Inflammatory macrophage treated with lipopolysaccharide for 4 hours (primary cell): ENCODE results near the gene MAPK7.

Source experiments
- DNase-seq: peaks from one replicate; pipeline ENCODE4 v3.0.0-alpha.2; 2020

MAPK7 gene

DNA sequence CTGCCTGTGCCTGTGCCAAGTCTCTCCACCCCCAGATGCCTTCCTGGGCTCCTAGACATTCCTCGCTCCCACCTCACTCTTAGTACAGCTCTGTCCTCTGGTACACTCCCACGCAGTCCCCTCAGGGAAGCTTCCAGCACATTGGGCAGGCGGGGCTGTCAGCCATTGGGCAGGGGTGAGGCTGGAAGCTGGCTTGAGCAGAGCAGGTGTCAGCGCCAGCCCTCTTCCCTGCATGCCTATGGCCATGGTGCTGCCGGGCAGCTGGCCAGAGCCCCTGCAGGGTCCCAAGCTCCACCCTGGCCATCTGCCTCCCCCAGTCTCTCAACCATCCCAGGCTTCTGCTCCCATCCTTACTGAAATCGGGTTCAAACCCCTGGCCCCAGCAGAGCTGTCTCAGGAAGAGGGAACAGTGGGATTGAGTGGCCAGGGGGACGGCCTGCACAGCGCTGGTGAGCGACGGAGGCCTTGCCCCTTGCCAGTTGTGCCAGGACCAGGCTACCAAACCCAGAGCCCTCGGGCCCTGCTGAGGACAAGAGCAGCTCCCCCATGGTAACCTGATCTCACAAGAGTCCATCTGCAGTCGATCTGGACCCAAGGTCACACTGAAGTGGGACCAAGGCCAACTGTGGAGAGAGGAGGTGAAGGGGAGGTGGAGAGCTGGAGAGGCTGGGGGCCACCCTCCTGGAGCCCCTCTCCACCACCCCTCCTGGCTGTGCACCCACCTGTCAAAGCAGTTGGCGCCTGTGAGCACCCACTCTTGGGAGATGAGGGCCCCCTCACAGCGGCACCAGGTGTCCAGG, 13.4 kb upstream of the MAPK7 start:
- DNase-seq, result no peak

GRCh38 chr17:19365499-19365817, 12.8 kb upstream of the MAPK7 start:
- DNase-seq, result no peak

- DNase-seq, result no peak
These were observed 12.3 kb upstream of the MAPK7 start for GRCh38 chr17:19365833-19366636.

DNA sequence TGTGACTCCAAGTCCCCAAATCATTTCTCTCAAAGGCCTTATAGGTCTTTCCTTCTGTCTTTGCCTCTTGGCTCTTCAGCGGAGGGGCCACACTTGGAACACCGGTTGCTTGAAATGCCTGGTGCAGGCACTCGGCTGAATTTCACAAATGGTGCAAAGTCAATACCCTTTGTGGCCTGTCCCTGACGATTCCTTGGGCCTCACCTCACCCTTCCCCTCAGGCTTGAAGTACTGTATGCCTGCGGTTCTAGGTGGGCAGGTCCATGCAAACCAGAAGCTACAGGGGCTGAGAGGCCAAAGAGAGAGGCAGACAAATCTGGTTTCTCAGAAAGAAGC, 11.7 kb upstream of the MAPK7 start:
- no peak for DNase-seq

- DNase-seq, result peak; percentile 69
These were observed 10.1 kb upstream of the MAPK7 start for GRCh38 chr17:19368229-19368628.

GRCh38 chr17:19369107-19369778, 9.1 kb upstream of the MAPK7 start:
- no peak for DNase-seq

DNA sequence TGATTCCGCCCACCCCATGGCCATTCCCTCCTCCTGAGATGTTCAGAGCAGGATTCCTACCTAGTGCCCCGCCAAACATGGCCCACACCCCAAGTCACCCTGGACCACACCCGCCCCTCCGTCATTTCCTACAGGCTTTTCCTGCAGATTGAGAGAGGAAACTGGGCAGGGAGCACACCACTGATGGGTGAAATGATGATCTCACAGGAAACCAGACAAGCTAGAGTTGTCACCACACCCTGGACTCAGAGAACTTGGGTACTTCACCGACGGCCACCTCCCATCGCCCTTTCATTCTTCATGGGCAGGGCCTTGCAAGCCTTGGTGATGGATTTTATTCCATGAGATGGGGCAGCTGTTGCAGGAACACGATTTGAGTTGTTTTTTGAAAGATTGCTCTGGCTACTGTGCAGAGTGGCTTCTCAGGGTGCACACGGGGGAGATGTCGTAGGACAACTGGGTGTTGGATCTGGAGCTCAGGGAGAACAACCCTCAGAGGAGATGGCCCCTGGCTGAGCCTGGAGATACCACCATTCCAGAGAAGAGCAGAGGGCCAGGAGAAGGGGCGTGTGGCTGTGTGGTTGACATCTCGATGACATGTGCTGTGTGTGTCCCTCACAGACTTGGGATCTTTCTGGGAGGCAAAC, 8.3 kb upstream of the MAPK7 start:
- peak; percentile 91 for DNase-seq

GRCh38 chr17:19370493-19370960, 7.8 kb upstream of the MAPK7 start:
- peak; percentile 90 for DNase-seq

DNA sequence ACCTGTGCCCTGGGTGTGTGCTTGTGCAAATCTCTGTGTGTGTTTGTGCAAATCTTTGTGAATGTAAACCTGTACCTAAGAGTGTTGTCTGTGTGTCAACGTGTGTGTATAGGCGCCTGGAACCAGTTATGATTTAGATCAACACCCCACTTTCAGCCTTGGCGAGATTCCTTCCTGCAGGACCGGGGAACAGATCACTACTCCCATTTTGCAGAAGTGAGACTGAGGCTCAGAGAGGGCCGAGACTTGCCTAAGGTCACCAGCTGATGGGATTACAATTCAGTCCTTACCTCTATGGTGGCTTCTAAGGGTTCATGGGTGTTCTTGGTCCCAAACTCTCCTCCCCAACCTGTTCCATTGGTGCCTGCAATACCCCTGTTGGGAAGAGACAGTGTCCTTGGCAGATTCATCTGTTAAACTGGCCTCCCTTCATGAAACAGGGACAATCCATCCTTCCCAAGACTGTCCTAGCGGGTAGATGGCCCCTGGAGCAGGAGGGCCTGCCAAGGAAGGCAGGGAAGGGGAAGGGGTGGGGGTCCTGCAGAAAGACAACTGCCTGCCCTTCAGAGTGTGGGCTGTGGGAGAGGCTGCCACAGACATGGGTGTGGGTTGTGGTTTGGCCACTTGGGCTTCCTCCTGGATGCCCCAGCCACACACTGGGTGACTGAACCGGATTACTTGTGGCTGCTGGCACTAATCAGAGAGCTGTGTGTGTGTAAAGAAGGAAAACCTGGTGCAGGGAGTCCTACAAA, 6.9 kb upstream of the MAPK7 start:
- peak; percentile 45 for DNase-seq

GRCh38 chr17:19372011-19372370, 6.3 kb upstream of the MAPK7 start:
- DNase-seq, result no peak

DNA sequence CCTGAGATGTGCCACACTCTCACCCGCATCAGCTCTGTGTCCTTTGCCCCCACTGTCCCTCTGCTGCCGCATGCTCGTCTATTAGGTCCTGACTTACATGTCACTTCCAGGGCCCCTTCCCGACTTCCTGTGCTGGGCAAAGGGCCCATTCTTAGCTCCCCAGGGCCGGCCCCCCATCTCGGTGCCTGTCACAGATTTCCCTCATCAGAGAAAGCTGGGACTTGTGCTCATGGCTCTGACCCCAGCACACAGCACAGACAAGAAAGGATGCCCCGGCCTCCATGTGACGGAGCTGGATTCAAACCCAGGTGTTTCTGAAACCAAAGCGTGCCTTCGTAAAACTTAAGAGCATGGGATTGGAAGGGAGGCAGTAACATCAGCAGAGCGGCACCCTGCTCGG, 5.9 kb upstream of the MAPK7 start:
- DNase-seq, result no peak

DNA sequence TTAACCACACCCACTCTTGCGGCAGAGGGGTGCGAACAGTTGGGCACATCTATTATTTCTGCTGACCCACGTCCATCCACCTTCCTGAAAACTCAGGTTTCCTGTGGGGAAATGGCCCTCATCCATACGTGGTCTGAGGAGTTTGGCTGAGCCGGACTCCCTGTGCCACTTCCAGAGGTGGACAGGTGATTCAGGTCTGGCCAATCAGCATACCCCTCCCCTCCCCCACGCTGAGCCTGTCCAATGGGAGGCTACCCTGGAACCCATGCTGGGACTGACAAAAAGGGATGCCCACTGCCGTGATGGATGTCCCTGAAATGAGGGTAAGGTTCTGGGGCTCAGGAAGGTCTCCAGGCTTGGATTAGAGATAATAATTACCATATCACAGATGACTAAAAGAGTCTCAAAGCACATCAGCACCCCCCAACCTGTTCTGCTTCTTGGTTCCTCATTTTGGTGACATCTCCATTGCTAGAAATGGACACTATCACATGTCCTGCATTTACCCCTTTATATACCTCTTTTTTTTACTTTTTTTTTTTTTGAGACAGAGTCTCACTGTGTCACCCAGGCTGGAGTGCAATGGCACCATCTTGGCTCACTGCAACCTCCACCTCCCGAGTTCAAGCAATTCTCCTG, 5.3 kb upstream of the MAPK7 start:
- DNase-seq, result peak; percentile 44

GRCh38 chr17:19374136-19374535, 4.2 kb upstream of the MAPK7 start:
- DNase-seq, result no peak

GRCh38 chr17:19375732-19376131, 2.6 kb upstream of the MAPK7 start:
- no peak for DNase-seq

- no peak for DNase-seq
These were observed 1.5 kb upstream of the MAPK7 start for GRCh38 chr17:19376811-19377210.

DNA sequence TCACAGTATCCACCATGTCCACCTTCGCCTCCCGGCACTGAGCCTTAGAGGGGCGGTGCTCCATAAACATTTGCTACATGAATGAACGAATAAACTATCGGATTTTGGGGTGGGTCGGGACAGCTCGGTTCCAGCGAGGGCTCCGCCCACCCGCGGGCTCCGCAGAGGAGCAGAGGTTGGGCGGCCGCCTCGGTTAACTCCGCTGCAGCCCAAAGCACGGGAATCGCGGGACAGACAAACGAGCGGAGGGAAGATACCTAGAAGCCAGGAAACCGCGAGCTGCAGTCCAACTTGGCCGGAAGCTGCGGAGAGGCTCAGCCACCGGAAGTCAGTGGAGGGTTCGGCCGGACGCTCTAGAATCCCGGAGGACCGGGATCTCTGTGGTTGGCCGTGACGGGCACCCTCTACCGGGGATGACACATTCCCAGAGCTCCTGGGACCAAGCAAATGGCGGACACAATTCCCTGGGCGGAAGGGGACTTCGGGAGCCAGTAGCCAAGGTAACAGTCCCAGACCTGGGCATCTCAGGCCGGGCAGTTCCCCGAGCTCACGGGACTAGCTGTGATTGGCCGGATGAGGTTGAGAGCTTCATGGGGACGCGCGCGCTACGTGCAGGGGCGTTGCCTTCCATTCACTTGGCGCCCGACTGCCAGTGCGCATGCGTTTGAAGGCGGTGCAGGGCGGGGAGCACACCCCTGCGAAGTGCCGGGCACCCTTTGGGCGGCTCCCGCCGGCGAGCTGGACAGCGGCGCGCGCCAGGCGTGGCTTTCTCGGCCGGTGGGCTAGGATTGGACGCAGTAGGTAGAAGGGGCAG, 489 bp upstream of the MAPK7 start:
- DNase-seq, result peak; percentile 99

DNA sequence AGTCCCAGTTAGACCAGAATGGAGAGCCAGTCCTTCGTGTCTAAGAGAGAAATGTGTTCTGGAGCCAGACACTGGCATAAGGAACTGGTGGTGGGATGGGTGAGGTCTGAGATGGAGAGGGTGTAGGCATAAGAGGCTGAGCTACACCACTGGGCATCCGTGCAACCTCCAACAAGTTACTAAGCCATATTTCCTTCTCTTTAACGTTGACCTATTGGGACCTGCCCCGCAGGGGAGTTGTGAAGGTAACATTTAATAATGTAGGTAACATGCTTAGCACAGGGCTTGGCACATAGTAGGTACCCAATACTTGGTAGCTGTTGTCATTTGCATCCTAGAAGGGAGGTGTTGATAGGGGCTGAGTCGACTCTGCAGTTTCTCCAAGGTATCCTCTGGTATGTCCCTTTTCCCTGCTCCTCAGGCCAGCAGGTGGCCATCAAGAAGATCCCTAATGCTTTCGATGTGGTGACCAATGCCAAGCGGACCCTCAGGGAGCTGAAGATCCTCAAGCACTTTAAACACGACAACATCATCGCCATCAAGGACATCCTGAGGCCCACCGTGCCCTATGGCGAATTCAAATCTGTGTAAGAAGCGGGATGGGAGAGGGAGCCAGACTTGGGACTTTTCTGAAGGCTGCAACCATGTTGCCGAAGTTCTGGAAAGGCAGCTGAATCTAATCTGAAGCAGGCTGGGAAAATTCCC, 1.2 kb downstream of the MAPK7 start:
- no peak for DNase-seq

GRCh38 chr17:19380481-19381301, 2.4 kb downstream of the MAPK7 start:
- no peak for DNase-seq

DNA sequence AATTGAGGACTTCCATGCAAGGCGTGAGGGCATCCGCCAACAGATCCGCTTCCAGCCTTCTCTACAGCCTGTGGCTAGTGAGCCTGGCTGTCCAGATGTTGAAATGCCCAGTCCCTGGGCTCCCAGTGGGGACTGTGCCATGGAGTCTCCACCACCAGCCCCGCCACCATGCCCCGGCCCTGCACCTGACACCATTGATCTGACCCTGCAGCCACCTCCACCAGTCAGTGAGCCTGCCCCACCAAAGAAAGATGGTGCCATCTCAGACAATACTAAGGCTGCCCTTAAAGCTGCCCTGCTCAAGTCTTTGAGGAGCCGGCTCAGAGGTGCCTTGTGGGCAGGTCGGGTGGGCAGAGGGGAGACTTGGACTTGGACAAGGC, 3.1 kb downstream of the MAPK7 start:
- no peak for DNase-seq
